KMS-11 (cell line): ENCODE results near the gene GRB2.
"Not testable (repeated sequence)": the region's sequence is repeated elsewhere in the genome, so short reads cannot be mapped to it uniquely, and the experiment has no call there.

Experiments
- H2AFZ ChIP-seq: fragments of 200-600 bp; sonication (generic); 2 replicates; pipeline ENCODE4 v1.6.1; 2016; ENCODE audit warnings: antibody characterized with exemption, mixed run types, low read depth
- H3K27ac ChIP-seq: fragments of 200-600 bp; sonication (generic); 2 replicates; pipeline ENCODE4 v1.6.1; 2016; ENCODE audit warnings: mild to moderate bottlenecking, mixed run types
- H3K27me3 ChIP-seq: fragments of 200-600 bp; sonication (generic); 2 replicates; pipeline ENCODE4 v1.6.1; 2017; ENCODE audit warnings: mild to moderate bottlenecking, low read depth, mixed run types, moderate library complexity; ENCODE audit not compliant: insufficient read depth
- H3K36me3 ChIP-seq: fragments of 200-600 bp; sonication (generic); 2 replicates; pipeline ENCODE4 v1.6.1; 2017; ENCODE audit warnings: mild to moderate bottlenecking, mixed run types; ENCODE audit not compliant: insufficient read depth
- H3K4me1 ChIP-seq: fragments of 200-600 bp; sonication (generic); 2 replicates; pipeline ENCODE4 v1.6.1; 2016; ENCODE audit warnings: mild to moderate bottlenecking, low read depth, mixed run types; ENCODE audit not compliant: poor library complexity, severe bottlenecking
- H3K4me2 ChIP-seq: fragments of 200-600 bp; sonication (generic); 2 replicates; pipeline ENCODE4 v1.7.0; 2016; ENCODE audit warnings: mild to moderate bottlenecking, mixed run types
- H3K4me3 ChIP-seq: fragments of 200-600 bp; sonication (generic); IDR thresholded peaks from 2 replicates; pipeline ENCODE4 v1.6.1; 2017; ENCODE audit warnings: low read depth, low read length, mixed read lengths; ENCODE audit not compliant: insufficient read depth
- H3K79me2 ChIP-seq: fragments of 200-600 bp; sonication (generic); 2 replicates; pipeline ENCODE4 v1.6.1; 2016; ENCODE audit warnings: low read depth, mixed run types; ENCODE audit not compliant: insufficient read depth
- H3K9ac ChIP-seq: fragments of 200-600 bp; sonication (generic); 2 replicates; pipeline ENCODE4 v1.6.1; 2016; ENCODE audit warnings: mild to moderate bottlenecking, mixed run types
- H4K20me1 ChIP-seq: fragments of 200-600 bp; sonication (generic); 2 replicates; pipeline ENCODE4 v1.6.1; 2016; ENCODE audit warnings: mild to moderate bottlenecking, mixed run types; ENCODE audit not compliant: insufficient read depth
- CTCF ChIP-seq: fragments of 200-600 bp; sonication (generic); conservative IDR thresholded peaks from 2 replicates; pipeline ENCODE4 v1.6.1; 2017; ENCODE audit warnings: low read depth, mild to moderate bottlenecking, antibody characterized with exemption, low read length, moderate library complexity, mixed read lengths

GRB2 gene

GRCh38 chr17:75440738-75441448 is 35.4 kb upstream of the GRB2 start:
- H3K27ac ChIP-seq, result no peak overlapping the region
- H2AFZ ChIP-seq, result no peak overlapping the region
- H3K4me1 ChIP-seq, result no peaks in the 10 kb centered on the region
- H3K9ac ChIP-seq, result no peak overlapping the region
- no peak for TF ChIP-seq CTCF
- H3K4me2 ChIP-seq, result no peak overlapping the region
- H4K20me1 ChIP-seq, result no peaks in the 10 kb centered on the region
- no peaks in the 10 kb centered on the region for H3K27me3 ChIP-seq
- H3K79me2 ChIP-seq, result no peaks in the 10 kb centered on the region
- H3K4me3 ChIP-seq, result no peak overlapping the region
- no peaks in the 10 kb centered on the region for H3K36me3 ChIP-seq

DNA sequence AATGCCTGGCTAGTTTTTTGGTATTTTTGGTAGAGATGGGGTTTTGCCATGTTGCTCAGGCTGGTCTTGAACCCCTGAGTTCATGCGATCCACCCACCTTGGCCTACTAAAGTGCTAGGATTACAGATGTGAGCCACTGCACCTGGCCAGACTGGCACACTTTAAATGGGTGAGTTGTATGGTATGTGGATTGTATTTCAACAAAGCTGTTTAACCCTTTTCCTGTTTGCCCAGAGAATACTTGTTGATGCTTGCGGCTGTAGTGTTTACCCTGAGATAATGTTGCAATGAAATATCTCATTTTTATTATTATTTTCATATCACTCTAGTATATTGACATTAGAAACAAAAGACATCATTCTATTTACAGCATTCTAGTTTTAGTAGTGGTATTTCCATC is 33.8 kb upstream of the GRB2 start:
- no peaks in the 10 kb centered on the region for H3K4me1 ChIP-seq
- H3K4me2 ChIP-seq, result no peak overlapping the region
- no peak overlapping the region for H2AFZ ChIP-seq
- no peaks in the 10 kb centered on the region for H3K36me3 ChIP-seq
- no peaks in the 10 kb centered on the region for H3K79me2 ChIP-seq
- no peak overlapping the region for H3K27ac ChIP-seq
- H3K27me3 ChIP-seq, result no peaks in the 10 kb centered on the region
- no peak for TF ChIP-seq CTCF
- H3K4me3 ChIP-seq, result no peak overlapping the region
- H3K9ac ChIP-seq, result no peak overlapping the region
- H4K20me1 ChIP-seq, result no peaks in the 10 kb centered on the region

DNA sequence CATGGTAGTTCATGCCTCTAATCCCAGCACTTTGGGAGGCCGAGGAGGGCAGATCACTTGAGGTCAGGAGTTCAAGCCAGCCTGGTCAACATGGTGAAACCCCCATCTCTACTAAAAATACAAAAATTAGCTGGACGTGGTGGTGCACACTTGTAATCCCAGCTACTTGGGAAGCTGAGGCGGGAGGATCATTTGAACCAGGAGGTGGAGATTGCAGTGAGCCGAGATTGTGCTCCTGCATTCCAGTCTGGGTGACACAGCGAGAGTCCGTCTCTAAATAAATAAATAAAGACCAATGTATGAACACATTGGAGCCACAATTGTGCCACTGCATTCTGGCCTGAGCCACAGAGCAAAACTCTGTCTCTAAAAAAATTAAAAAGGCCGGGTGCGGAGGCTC is 31.9 kb upstream of the GRB2 start:
- H3K9ac ChIP-seq, H3K4me3 ChIP-seq, H3K27me3 ChIP-seq, H3K36me3 ChIP-seq, H3K4me1 ChIP-seq, H3K27ac ChIP-seq, H3K4me2 ChIP-seq, H2AFZ ChIP-seq, H3K79me2 ChIP-seq, H4K20me1 ChIP-seq: not testable (repeated sequence)

GRCh38 chr17:75434433-75434832 is 29.0 kb upstream of the GRB2 start:
- H3K4me1 ChIP-seq, H4K20me1 ChIP-seq, H3K4me2 ChIP-seq, H3K27me3 ChIP-seq, H3K79me2 ChIP-seq, H3K36me3 ChIP-seq, H2AFZ ChIP-seq, H3K4me3 ChIP-seq, H3K27ac ChIP-seq, H3K9ac ChIP-seq: not testable (repeated sequence)

GRCh38 chr17:75433218-75433783 is 27.8 kb upstream of the GRB2 start:
- Histone ChIP-seq H3K27ac (no peak overlapping the region), H3K4me2 (no peak overlapping the region), H3K36me3 (no peaks in the 10 kb centered on the region), H3K4me3 (no peak overlapping the region), H3K27me3 (no peaks in the 10 kb centered on the region), H2AFZ (no peak overlapping the region), H3K79me2 (no peaks in the 10 kb centered on the region), H3K9ac (no peak overlapping the region), H3K4me1 (no peaks in the 10 kb centered on the region), H4K20me1 (no peaks in the 10 kb centered on the region)
- no peak for TF ChIP-seq CTCF
